Endothelial cell of umbilical vein (primary cell): ENCODE measurements around the gene CYB561A3.

Experiments
- POLR2A ChIP-seq: IDR thresholded peaks from 2 replicates; pipeline ENCODE4 v1.6.1; 2012; ENCODE audit warnings: low read depth, mild to moderate bottlenecking, control low read depth, low read length
- TF ChIP-seq, protein P1 (sequence below), 2 donors: IDR thresholded peaks; 1 replicate in 1 of 2; 2 replicates in 1 of 2; pipeline ENCODE4 v1.5.1; 2011; ENCODE audit warnings: low read length in 2 of 2, mild to moderate bottlenecking in 2 of 2, moderate library complexity in 2 of 2, control low read depth in 1 of 2, inconsistent platforms in 1 of 2, low read depth in 1 of 2; ENCODE audit not compliant: insufficient read depth in 1 of 2; ENCODE audit errors: extremely low read depth in 1 of 2
- TF ChIP-seq, protein P2 (sequence below): IDR thresholded peaks from 2 replicates; pipeline ENCODE4 v1.6.1; 2011; ENCODE audit not compliant: insufficient read depth, insufficient read length

GRCh38 chr11:61331651-61332050, 30.0 kb downstream of the CYB561A3 start:
- TF ChIP-seq, protein P1, sequence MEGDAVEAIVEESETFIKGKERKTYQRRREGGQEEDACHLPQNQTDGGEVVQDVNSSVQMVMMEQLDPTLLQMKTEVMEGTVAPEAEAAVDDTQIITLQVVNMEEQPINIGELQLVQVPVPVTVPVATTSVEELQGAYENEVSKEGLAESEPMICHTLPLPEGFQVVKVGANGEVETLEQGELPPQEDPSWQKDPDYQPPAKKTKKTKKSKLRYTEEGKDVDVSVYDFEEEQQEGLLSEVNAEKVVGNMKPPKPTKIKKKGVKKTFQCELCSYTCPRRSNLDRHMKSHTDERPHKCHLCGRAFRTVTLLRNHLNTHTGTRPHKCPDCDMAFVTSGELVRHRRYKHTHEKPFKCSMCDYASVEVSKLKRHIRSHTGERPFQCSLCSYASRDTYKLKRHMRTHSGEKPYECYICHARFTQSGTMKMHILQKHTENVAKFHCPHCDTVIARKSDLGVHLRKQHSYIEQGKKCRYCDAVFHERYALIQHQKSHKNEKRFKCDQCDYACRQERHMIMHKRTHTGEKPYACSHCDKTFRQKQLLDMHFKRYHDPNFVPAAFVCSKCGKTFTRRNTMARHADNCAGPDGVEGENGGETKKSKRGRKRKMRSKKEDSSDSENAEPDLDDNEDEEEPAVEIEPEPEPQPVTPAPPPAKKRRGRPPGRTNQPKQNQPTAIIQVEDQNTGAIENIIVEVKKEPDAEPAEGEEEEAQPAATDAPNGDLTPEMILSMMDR (IDR thresholded peaks at IDR 0.05; ENCODE audit: extremely low read depth in 1 of 2, insufficient read depth in 1 of 2, low read depth in 1 of 2, low read length in 2 of 2) = no peak
- no peak for TF ChIP-seq POLR2A
- TF ChIP-seq, protein P2, sequence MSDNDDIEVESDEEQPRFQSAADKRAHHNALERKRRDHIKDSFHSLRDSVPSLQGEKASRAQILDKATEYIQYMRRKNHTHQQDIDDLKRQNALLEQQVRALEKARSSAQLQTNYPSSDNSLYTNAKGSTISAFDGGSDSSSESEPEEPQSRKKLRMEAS = no peak
